GM18499 (cell line): ENCODE results near the gene SHC1.
A peak's percentile ranks its signal among the peaks of the same experiment; 100 is the strongest.
"Not testable (repeated sequence)": the region's sequence is repeated elsewhere in the genome, so short reads cannot be mapped to it uniquely, and the experiment has no call there.

Experiments
- ATAC-seq: cut with Tn5 transposase; IDR thresholded peaks from one replicate; pipeline ENCODE4 v1.9.1; 2021; ENCODE audit warnings: moderate number of reproducible peaks; ENCODE audit not compliant: insufficient read depth, unreplicated experiment

SHC1 gene

DNA sequence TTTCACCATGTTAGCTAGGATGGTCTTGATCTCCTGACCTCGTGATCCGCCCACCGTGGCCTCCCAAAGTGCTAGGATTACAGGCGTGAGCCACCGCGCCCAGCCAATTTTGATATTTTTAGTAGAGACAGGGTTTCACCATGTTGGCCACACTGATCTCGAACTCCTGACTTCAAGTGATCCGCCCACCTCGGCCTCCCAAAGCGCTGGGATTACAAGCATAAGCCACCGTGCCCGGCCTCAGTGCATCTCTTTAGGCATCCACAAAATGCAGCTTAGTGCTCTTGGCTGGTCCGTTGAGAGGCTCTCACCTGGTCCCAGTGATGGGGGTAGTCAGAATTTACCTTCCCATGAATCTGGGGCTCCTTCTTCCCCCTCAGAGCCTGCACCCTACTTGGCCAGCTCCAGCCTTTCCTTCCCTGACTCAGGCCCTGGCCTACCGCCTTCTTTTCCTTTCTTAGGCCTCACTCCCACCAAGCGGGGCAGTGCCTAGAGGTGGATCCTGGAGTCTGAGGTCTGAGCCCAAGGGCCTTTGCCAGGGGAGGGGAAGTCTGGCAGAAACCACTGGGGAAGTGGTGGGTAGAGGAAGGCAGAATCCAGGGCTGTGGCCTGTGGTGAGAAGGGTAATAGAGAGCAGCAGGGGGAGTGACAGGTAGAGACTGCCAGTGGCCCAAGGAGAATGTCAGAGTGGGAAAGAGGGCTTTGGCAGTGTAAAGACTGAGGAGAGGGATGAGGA is 26.6 kb upstream of the SHC1 start:
- no peak for ATAC-seq

DNA sequence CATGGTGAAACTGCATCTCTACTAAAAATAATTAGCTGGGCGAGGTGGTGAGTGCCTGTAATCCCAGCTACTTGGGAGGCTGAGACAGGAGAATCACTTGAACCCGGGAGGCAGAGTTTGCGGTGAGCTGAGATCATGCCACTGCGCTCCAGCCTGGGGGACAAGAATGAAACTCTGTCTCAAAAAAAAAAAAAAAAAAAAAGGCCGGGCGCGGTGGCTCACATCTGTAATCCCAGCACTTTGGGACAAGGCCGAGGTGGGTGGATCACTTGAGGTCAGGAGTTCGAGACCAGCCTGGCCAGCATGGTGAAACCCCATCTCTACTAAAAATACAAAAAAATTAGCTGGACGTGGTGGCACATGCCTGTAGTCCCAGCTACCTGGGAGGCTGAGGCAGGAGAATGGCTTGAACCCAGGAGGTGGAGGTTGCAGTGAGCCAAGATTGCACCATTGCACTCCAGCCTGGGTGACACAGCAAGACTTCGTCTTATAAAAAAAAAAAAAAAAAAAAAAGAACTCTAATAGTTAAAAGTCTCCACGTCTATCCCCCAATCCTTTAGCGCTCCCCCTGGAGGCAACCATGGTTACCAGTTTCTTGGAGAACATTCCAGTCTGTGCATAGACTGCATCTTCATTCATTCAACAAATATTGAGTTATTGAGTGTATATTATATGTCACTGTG is 24.9 kb upstream of the SHC1 start:
- not testable (repeated sequence) for ATAC-seq

DNA sequence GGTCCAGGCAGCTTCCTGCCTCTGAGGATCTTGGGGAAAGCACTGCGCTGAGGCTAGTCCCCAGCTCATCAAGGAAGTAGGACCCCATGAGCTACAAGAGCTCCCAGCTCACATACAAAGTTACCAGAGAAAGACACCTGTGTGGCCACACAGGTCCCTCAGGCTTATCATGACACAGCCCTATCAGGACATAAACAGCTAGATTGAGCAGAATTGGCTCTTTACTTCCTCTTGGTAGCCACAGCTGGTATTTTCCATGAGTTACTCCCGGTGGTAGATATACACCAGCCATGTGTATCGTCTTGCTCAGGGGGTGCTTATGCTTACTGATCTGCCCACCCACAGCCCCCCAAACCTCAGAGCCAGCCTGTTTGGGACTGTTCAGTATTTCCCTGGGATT is 24.0 kb upstream of the SHC1 start:
- no peak for ATAC-seq

DNA sequence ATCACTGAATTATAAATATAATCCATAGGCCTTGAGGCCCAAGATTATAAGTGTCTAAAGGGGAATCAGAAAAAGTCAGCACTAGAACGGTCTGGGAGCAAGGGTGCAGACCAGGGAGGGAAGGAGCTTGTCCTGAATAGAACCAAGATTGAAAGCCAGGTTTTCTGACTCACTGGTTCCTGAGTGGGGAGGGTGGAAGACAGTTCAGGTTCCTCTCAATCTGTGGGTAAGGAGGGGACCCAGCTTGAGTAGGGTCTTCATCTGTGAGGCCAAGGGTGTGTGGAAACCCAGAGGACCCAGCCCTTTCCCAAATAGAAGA is 23.7 kb upstream of the SHC1 start:
- ATAC-seq, result no peak

DNA sequence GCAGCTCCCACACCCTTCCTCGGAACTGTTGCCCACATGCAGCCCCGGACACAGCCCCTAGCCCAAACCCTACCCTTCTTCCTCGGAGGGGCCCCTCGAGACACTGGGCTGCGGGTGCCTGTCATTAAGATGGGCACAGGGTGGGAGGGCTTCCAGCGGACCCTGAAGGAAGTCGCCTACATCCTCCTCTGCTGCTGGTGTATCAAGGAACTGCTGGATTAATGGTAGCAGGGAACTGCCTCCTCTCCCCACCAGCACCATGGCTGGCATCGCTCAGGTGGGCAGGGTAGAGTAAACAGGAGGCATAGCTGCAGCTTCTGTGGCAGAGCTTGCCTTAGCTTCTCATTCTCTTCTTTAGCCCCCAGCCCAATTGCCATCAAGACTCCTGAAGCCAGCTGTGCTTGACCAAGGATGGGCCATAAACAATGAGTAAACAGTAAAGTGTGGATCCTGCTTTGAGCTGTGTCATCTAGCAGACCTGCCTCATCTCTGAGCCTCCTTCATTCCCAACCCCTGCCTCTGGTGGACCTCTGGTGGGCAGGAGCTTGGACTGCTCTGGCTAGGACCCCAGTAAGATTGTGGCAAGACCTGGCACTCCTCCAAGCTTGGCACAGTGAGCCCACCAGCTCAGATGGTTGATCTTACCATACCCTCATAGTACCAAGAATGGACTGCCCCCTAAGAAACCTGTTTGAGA is 23.2 kb upstream of the SHC1 start, which contains the start of gene LENEP:
LENEP (plus strand) TSS at position 15 of the 697 bp plus-strand sequence; CDS start at position 37, 22 bp downstream.
- ATAC-seq, result no peak

DNA sequence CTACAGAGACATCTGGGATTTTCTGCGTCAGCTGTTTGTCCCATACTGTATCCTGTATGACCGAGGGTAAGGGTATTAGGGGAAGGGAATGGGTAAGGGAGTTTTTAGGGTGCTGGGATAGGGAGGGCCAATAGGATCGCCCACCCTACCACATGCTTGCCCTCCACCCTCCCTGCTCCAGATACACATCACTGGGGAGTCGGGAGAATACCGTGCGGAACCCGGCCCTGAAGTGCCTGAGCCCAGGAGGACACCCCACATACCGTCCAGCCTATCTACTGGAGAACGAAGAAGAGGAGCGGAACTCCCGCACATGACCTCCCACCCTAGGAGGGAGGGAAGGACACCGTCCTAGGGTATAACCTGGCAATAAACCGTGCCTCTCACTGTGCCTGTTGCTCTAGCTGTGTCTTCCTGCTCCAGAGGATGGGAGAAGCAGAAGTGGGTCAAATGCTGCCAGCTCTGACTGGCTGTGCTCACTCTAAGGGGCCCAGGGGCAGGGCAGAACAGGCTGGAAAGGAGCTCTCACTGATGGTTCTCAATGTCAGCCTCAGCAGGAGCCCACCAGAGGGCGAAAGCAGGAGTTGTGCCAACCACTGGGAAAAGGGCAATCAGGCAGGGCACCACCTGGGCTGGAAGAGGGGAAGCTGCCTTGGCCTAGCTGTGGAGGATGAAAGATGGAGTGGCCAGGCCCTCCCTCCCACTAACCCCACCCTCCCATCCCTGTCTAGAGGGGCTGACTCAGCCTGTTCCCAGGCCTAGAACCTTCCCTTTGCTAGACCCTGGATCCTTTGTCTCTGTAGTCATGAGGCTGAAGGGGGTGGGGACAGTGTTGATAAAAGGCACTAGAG is 22.4 kb upstream of the SHC1 start:
- ATAC-seq, result no peak

DNA sequence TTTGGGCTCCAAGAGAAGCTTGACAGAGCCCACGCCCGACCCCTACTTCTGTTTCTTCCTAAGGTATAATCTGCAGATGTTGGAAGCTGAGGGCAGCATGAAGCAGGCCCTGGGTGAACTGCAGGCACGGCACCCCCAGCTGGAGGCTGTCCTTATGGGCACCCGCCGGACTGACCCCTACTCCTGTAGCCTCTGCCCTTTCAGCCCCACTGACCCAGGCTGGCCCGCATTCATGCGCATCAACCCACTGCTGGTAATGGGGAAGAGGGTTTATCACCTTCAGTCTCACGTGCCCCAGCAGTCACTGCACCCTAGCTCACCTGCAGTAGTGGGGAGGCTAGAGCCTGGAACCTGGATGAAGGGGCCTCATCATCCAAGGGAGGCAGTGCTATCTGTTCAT is 19.7 kb upstream of the SHC1 start:
- no peak for ATAC-seq

DNA sequence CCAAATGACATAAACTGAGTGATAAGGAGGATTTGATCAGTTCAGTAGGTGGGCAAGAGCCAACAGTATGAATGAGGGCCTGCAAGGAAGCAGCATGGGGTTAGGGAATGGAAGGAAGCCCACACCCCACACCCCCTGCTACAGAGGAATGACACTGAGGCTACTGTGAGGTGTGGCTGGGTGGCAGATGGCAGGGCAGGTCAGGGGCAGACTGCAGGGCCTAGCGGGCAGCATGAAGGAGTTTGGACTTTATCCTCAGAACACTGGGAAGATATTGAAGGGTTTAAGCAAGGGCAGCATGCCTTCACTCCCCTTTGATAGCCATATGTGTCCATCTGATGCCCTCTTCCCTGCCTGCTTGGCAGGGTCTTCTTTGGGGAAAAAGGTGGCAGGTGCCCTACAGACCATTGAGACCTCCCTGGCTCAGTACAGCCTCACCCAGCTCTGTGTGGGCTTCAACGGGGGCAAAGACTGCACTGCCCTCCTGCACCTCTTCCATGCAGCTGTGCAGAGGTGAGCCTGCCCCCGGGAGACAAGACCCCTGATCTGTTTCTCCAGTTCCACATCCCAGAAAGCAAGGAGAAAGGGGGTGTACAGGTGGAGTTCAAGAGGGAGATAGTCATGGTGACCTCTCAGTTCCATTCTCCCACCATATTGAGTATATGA is 18.8 kb upstream of the SHC1 start:
- no peak for ATAC-seq

DNA sequence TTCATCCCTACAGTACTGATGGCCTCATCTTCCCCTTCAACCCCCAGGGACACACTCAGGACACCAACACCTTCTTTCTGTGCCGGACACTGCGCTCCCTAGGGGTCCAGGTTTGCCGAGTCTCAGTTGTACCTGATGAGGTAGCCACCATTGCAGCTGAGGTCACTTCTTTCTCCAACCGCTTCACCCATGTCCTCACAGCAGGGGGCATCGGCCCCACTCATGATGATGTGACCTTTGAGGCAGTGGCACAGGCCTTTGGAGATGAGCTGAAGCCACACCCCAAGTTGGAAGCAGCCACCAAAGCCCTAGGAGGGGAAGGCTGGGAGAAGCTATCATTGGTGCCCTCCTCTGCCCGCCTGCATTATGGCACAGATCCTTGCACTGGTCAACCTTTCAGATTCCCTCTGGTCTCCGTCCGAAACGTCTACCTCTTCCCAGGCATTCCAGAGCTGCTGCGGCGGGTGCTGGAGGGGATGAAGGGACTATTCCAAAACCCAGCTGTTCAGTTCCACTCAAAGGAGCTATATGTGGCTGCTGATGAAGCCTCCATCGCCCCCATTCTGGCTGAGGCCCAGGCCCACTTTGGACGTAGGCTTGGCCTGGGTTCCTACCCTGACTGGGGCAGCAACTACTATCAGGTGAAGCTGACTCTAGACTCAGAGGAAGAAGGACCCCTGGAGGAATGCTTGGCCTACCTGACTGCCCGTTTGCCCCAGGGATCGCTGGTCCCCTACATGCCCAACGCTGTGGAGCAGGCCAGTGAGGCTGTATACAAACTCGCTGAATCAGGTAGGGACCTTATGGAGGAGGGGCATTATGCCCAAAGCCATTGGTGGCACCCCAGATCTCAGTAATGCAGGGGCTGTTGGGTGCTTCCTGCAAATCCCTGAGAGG is 17.8 kb upstream of the SHC1 start:
- no peak for ATAC-seq

DNA sequence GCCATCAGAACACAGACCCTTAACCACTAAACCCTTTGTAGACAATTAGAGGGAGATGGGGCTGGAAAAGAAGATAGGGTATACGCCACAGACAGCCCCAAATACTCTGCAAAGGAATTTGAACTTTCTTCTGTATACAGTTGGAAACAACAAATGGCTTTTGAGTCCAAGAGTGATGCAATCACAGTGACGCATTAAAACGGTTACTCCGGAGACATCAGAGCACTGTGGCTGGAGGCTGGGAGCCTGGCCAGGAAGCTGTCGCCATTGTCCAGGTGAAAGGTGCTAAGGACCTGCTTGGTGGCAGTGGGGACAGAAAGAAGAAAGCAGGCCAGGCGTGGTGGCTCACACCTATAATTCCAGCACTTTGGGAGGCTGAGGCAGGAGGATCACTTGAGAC is 16.8 kb upstream of the SHC1 start:
- ATAC-seq, result no peak

DNA sequence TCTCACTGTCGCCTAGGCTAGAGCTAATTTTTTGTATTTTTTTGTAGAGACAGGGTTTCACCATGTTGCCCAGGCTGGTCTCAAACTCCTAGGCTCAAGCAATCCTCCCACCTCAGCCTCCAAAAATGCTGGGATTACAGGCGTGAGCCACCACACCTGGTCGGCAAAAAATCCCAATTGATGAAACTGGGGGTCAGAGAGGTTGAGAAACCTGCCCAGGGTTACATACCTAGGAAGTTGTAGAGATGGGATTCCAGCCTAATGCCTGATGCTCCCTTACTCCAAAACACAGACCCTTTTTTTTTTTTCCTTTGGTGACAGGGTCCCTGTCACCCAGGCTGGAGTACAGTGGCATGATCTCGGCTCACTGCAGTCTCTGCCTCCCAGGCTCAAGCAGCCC is 16.2 kb upstream of the SHC1 start:
- not testable (repeated sequence) for ATAC-seq

DNA sequence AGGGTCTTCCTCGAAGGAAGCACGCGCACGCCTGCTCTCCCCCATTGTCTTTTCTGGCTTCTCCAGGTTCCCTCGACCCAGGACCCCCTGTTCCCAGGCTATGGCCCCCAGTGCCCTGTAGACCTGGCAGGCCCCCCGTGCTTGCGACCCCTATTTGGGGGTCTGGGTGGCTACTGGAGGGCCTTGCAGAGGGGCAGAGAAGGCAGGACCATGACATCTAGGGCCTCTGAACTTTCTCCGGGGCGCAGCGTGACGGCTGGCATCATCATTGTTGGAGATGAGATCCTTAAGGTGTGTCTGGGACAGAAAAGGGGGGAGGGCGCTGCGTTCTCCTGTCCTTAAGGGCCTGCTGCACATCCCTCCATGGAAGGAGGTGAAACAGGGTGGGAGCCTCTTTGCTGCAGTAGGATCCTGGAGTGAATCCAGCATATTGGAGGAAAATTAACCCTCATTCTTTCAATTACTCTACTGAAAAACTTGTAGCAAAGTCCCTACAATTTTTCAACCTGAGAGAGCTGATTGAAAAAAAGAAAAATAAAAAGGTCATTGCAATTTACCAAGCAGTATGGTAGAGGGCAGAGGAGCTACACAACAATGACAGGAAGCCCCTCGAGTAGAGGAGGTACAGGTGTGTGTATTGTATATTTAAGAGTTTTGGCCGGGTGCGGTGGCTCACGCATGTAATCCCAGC is 13.4 kb upstream of the SHC1 start:
- ATAC-seq, result no peak

DNA sequence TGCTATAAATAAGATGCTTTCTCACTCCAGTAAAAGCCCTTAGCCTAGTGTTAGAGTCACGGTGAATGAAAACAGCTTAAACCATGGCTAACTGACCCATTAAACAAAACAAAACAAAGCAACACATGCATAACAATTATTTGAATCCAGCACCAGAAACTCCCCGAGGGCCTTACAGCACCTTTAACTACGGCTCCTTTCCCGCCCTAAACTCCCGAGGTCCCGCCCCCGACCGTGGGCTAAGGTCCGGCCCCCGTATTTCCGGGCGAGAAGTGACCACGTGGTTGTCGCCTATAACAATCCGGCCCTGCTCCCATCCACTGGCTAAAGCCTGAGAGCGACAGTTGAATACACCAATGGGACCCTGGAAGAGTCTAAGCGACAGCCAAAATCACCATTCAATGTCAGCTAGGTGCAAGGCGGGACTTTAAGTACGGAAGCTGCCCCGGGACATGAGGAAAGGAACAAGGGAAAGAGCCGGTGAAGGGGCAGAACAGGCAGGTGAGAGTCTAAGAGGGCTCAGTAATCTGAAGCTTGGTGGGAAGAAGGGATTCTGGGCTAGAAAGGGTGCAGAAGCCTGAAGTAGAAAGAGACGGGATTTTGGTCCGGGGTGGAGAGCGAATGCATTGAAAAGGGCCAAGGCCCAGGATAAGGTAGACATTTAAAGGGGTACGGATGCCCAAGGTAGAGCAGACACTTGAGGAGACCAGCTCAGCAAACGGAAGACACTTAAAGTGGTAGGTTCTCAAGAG is 12.5 kb upstream of the SHC1 start, which contains the start of gene FLAD1:
FLAD1 (plus strand) TSS at position 448 of the 752 bp plus-strand sequence. CDS start 351 bp downstream, outside the sequence.
- peak; percentile 93 for ATAC-seq

DNA sequence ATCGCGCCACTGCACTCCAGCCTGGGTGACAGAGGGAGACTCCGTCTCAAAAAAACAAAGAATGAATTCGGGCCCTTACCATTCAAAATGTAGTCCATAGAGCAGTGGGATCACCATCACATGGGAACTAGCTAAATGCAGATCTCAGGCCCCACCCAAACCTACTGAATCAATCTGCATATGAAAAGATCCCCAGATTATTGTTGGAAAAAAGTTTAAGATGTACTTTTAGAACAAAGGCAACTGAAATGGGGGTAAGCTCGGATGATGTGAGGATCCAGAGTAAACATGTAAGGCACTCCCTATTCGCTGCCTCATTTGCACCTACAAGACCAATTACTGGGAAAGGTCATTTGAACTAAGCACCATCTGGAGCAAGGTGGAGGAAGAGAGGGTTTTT is 11.8 kb upstream of the SHC1 start:
- no peak for ATAC-seq

DNA sequence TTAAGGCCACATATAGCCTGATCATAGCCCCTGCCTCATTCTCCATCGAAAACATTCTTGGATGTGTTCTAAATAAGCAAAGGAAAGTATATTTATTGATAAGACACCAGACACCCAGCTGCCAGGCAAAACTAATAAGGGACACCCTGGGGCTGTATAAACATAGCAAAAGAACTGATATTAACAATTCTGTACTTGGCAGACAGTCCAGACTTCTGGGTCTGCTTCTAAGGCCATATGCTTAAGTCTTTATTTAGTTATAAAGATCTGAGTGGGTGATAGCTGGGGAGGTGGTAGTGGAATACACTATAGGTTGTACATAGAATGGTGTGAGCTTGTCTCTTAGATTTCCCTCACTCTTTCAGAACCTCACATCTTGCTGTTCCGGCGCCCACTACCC is 7.8 kb upstream of the SHC1 start:
- no peak for ATAC-seq

DNA sequence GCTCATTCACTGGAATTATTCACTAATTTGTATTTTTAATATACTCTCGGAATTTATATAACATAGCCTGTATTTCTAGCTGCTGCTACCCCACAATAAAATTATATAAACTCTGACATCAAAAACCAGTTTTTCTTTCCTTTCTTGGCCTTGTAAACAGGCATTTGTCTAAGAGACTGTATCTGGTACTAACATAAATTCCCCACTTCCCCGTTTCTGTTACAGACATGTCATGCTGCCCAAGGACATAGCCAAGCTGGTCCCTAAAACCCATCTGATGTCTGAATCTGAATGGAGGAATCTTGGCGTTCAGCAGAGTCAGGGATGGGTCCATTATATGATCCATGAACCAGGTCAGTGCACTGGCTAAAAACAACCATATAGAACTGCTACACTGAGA is 7.2 kb upstream of the SHC1 start:
- ATAC-seq, result not testable (repeated sequence)

DNA sequence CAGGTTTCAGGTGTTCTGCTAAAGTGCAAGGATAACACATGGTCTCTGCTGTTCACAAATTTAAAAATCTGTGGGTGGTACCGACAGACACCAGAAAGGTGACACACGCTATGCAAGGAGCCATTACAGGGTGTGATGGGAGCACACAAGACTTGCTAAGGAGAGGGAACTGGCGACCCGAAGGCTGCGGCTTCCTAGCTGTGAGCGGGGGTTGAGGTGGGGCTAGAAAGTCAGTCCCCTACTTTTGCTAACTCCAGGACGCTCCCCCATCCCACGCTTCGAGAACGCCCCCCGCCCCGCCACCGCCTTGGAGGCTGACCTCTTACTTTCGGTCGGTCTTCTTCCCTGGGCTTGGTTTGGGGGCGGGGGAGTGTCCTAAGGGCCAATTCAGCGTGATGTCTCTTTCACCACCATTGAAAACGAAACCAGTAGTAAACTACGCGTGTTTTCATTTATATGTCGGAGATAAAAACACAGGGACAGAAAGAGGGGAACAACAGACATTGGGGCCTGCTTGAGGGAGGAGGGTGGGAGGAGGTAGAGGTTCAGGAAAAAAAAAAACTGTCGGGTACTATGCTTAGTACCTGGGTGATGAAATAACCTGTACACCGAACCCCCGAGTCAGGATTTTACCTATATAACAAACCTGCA is 5.0 kb upstream of the SHC1 start:
- ATAC-seq, result no peak
